Measurements from ENCODE around the gene CD200R1.

The CD200R1 gene, protein sequence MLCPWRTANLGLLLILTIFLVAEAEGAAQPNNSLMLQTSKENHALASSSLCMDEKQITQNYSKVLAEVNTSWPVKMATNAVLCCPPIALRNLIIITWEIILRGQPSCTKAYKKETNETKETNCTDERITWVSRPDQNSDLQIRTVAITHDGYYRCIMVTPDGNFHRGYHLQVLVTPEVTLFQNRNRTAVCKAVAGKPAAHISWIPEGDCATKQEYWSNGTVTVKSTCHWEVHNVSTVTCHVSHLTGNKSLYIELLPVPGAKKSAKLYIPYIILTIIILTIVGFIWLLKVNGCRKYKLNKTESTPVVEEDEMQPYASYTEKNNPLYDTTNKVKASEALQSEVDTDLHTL

DNA sequence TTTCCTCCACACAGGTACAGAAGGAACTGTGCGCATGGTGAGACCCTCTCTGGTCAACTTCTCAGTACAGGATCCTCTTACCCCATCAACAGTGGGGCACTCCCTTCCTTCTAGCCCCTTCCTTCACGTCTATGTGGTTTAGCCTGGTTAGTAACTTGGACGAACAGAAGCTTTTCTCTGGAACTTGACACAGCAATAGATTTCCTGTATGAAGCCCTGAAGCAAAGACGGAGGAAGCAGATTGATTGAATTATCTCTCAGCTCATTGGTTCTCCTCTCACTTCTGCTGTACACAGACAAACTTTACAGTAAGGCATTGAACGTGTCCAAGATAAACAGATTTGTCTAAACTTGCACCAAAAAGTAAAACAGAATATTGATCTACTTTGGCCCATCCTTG is at the start of gene CD200R1:
Gene CD200R1, minus strand, starts transcription at position 210 of the 400 bp plus-strand sequence. CDS start 246 bp downstream, outside the sequence.
- DNase-seq (ENCODE audit: low read depth), result no peak

DNA sequence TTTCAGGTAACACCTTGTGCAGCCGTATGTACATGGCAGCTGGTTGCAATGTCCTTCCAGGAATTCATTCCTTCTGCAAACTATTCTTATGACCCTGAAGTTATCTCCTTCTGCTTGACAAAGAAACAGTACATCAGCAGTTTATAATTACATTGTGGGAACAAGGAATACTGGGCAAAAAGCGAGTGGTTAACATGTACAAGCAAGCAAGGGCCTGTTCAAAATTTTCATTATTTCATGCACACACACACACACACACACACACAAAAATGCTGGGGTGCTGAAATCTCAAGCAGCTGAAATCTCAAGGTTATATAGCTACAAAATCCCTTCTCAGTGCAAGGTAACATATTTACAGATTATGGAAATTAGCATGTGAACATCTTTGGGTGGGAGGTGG is 46.6 kb upstream of the CD200R1 start:
- DNase-seq (ENCODE audit: low read depth), result no peak

DNA sequence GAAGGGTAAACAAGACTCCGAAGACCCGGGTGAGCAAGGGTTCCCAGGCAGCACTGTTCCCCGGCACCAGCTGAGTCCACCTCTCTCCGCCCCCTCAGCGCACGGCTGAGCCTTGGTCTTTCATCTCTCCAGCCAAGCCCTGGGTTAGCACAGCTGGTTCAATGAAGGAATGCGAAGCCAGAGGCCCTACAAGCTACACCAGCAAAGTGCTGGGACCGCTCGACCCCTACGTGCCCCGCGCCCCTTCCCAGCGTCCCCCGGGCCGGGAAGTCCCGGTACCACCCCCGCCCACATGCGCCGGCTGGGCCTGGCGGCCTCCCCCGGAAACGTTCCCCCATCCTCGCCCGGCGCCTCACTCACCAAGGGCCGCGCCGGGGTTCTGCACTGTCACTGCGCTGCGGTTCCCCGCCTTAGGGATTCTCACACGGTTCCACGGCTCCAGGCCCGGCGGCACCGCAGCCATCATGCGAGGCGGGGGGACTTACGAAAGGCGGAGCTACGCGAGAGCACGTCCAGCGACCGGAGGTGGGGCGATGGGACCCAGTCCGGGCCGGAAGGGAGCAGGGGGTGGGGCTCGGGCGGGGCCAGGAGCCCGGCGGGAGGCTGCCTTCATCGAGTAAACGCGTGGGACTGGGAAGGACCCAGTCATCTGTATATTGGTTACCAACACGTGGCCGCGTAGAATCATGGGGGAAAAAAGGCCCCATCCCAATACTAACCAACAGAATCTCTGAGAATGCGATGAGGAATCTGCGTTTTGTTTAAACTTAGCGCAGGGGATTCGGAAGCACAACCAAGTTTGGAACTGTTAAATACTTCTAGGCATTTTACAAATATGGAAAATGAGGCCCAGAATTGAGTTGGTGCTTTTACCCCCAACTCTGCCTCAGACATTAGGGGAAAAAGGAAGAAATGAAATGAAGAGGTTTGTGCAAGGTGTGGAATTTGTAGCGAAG is 44.6 kb upstream of the CD200R1 start:
- peak; percentile 69 for DNase-seq (ENCODE audit: low read depth)

DNA sequence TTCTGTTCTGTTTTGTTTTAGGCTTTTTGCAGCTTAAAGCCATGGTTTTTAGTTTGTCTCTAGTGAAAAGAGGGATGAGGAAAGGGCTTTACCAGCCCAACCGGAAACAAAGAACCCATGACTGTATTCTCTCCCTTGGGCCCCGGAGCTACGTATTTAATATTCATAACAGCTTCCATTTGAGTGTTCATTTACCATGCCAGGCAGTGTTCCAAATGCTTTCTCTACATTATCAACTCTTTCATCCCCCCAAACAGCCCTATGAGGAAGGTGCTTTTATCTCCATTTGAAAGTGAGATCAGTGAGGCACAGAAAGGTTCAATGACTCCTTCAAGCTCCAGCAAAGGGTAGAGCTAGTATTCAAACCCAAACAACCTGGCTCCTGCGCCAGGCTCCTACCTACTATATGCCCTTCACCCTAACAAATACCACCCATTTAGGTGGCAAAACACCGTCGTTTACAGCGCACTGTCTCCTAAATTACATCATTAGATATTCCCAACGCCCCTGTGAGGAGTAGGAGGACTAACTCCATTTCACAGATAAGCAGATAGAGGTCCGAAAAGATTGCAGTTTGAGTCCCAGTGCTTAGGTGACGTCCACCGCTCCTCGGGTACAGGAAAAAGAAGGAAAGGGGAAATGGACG is 43.8 kb upstream of the CD200R1 start:
- DNase-seq (ENCODE audit: low read depth), result no peak

DNA sequence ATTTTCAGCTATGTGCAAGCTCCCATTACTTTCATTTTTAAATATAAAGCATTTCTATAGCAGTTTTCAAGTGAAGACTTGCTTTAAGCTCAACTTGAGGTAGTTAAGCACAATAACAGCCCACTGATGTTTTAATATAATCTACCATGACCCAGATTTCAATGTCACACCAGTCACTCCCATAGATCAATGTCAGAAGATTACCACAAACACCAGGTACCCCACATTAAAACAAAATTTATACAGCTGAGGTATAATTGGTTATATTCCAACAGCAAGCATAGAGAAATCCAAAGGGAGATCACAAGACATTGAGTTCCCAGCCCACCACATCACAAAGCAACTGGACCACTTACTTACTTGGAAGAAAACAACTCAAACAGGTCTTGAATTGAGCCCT is 38.7 kb upstream of the CD200R1 start:
- no peak for DNase-seq (ENCODE audit: low read depth)

DNA sequence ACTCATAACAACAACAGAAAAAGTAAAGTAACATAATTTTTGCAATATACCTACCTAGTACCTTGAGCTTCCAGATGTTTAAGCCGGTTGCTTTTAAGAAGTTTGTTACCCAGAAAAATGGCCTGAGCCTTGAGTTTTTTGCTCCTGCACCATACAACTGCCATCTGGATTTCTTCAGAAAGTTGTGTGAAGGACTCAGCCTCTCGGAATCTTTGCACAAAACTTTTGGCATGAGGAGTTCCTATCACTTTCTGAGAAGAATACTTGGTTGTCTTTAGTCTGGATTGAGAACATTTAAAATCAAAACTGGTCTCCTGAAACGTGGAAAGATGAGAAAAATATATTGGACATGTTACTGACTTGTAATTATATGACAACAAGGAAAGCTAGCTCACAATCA is 33.2 kb upstream of the CD200R1 start:
- no peak for DNase-seq (ENCODE audit: low read depth)

DNA sequence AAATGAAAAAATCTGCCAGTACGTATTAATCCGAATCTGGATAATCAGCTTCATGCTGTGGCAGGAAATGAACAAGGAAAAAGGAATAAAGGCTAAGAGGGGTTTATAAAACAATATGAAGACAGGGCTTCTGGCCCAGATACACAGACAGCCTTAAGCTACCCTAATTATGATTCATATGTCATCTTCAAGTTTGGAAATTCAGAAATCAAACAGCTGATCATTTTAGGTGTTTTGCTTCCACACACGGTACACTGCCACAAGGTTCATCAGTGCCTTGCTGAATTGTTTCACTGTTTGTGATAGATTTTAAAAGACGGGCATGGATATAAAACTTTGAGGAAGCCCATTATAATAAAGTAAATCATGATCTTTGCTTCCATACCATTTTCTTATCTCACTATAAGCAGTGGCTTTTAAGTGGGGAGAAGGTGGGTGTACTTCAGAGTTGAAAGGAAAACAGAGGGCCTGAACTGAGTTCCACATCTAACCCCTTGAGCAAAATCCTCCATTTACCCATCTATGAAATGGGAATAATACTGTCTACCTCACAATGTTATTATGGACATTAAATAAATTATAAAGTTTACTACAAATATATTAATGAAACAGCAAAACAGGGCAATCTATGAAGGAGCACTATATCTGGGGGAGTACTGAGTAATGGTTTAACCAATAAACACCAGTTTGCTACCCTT is 31.6 kb upstream of the CD200R1 start:
- no peak for DNase-seq (ENCODE audit: low read depth)

DNA sequence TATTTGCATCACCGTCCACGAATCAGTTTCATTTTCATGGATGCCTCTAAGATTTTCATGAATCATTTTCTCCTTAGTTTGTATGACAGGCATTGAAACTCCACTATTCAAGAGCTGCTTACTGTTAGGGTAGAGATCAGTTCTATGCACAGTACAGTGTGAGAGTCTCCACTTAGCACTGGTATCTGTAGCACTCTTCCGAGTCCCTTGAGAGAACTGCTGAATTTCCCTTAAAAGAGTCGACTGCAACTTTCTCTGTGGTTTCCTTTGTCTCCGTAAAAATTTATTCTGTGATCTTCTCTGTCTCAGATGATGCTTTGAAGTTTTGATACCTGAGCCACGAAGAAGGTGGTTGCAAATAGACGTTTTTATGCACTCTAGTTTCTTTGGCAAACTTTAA is 30.7 kb upstream of the CD200R1 start:
- no peak for DNase-seq (ENCODE audit: low read depth)

DNA sequence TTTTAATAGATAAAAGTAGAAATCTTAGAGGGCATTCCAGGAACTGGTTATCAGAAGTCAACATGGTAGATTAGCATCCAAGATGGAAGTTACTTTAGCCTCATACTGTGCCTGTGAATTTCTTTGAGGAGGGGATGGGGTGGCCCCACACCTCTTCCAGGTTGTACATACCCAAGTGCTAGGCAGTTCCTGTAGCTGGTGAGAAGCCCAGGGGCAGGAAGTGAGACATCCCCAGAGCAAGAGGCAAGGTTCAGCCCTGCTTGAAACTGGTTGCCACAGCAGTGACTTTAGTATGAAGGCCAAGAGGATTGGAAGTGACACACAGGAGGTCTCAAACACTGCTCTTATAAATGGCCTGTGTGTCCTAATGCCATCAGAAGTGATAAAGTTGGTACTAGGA is 27.8 kb upstream of the CD200R1 start:
- DNase-seq (ENCODE audit: low read depth), result peak; percentile 13

DNA sequence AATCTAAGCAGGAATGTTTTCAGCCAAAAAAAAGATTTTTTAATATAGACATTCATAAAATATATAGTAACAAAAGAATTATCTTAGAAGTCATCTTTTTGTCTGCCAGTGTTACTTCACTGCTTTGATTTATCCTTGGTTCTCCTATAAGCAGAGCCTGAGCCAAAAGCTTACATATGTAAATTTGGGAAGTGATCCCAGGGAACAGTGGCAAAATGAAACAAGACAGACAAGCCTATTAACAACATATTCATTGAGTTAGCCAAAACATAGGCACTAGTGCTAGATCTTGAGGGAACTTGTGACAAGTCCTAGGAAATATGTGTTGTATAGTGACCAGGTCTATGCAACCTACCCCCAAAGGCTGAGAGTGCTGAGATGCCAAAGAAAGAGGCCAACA is 27.1 kb upstream of the CD200R1 start:
- DNase-seq (ENCODE audit: low read depth), result no peak

DNA sequence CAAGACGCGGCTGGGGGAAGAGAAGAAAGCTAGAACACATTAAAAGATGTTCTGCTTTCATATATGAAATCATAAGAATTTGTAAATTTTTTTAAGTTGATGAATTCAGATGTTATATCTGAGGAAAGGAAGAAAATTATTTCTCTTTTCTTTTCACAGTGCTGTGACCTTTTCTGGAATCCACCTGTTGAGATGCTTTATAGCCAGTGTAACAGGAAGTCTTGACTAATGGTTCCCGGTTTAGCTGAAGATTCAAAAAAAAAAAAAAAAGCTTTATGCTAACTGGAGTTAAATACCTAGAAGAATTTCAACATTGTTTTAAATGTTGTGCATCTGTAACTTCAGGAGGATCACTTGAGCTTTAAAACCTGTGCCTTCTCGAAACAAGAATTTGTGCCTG is 25.8 kb upstream of the CD200R1 start:
- DNase-seq (ENCODE audit: low read depth), result no peak

DNA sequence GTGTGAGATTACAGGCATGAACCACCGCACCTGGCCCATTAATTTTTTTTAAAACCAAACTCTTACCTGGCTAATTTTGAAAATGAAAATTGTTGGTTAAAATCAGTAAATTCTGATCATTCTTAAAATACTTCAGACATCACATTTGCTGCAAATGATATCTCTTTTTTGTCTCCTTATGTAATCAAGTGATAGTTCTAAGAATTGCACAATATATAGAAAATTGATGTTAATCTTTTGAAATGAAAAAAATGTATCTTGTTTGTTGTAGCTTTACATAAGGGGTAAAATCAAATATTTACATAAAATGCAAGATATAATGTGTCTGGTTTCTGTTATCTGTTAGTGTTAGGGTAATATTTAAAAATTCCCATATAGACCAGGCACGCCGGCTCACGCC is 20.9 kb upstream of the CD200R1 start:
- DNase-seq (ENCODE audit: low read depth), result no peak

DNA sequence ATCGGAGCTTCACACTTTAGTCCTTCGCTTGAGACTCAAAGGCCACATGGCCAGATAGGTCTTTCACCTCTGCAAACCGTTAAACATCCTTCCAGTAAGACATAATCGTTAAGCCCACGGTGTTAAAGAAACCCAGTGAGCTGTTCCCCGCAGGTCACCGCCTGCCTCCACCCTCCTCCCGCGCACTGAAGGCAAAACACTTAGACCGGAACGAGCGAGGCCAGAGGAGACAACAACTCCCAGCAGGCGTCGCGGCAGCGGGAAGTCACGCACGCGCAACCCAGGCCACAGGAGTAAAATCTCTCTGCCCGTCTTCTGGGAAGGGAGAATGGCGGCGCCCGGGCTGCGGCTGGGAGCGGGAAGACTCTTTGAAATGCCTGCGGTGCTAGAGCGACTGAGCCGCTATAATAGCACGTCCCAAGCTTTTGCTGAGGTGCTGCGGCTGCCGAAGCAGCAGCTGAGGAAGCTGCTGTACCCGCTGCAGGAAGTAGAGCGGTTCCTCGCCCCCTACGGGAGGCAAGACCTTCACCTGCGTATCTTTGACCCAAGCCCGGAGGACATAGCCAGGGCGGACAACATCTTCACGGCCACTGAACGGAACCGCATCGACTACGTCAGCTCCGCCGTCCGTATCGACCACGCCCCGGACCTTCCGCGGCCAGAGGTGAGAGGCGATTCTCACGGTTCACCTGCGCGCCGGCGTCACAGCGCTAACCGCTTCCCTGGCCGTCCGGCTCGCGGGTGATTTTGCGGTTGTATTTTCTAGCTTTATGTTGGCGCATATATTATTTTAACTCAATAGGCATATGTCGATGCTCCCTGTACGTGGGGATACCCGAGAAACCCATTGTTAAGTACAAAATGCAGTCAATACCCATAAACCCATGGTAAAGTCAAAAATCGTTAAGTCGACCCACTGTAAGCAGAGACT is 16.0 kb upstream of the CD200R1 start, which contains the start of gene GTPBP8:
Gene GTPBP8, plus strand, starts transcription at position 313 of the 931 bp plus-strand sequence. Its CDS starts 16 bp downstream, at position 329.
- DNase-seq (ENCODE audit: low read depth), result peak; percentile 76

DNA sequence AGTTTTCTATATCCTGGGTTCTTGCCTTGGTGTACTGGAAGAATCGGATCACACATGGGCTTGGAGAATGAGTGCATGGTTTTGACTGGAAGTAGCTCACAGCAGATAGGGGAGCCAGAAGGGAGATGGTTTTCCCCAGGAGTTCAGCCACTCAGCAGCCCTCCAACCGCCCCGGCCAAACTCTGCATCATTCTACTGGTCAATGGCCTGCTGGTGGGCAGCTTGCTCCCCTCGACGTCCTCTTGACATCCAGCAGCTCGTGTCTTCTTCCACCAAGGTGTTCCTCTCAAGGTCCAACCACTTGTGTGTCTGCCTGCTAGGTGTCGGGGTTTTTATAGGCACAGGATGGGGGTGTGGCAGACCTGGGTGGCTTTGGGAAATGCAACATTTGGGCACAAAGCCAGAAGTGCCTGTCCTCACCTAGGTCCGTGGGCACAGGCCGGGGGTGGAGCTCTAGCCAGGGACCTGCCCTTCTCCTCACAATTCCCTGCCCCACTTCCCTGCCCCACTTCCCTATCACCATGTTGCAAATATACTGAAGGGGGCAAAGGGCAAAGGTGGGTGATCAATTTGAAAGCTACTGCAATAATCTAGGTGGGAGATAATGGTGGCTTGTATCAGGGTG is 12.9 kb upstream of the CD200R1 start:
- DNase-seq (ENCODE audit: low read depth), result no peak

DNA sequence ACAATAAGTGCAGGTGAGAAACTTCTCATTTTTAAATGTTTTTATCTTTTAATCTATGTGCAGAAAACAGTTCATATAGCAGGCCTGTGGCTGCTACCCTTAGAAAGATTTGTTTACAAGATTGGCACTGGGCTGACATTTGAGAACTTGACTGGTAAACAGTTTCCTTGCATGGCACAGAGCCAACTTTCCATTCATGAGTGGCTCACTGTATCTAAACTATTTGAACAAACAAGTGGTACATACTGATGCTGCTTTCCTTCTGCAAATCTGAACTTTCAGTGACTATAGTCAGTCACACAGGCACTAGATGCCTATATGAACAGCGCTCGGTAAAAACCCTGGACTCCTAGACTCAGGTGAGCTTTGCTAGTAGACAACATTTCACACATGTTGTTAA is 9.6 kb upstream of the CD200R1 start:
- peak; percentile 34 for DNase-seq (ENCODE audit: low read depth)

DNA sequence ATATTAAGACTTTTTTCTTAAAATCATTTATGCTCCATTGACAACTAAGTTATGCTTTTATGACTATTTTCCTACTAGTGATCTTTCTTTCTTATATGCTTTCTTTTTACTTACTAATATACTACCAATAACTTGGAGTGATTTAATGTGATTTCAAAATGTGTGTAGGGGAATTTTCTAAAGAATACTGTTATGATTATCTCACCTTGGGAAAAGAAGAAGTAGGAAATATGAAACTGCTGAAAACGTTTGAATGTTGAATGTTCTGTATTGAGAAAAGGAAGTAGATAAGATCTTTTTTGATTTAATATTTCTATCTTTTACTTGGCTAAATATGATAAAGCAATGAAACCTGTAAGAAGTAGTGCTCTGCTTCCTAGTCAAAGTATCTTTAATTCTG is 7.8 kb upstream of the CD200R1 start:
- no peak for DNase-seq (ENCODE audit: low read depth)

DNA sequence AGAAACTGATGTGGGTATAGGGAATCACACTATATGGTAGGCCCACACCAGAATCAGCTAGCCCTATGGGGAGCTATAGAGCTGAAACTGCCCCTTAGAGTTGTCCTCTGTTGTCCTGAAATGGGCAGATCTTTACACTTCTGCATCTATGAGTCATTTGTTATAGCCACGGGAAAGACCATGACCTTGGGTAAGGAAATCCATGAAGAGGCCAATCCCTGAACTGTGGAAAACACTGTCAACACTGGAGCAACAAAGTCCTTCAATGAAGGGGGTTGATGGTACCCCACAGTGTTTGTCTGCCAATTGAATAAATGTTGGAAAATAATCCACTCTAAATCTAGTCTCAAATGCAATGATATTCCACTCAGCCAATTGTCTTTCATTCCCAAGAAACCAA is 5.2 kb upstream of the CD200R1 start:
- no peak for DNase-seq (ENCODE audit: low read depth)

DNA sequence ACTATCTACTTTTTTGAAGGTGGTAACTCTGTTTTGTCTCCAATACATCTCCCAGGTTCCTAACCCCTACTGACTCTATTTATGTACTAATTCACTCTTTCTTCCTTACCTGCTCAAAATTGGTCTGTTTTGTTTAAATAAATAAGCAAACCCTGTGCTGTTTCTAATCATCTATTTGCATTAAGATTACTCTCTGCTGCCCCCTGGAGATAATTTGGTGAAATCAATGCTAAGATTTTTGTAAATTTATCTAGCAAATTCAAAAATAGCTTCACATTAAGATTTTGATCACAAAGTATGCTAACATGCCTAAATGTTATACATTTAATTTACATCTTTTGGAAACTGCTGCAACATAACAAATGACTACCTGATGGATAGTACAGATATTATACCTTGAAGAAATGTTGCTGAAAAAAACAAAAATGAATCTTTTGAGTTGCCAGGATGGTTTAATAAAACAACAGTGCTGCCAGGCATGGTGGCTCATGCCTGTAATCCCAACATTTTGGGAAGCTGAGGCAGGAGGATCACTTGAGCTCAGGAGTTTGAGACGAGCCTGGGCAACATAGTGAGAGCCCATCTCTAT is 4.4 kb upstream of the CD200R1 start:
- no peak for DNase-seq (ENCODE audit: low read depth)

DNA sequence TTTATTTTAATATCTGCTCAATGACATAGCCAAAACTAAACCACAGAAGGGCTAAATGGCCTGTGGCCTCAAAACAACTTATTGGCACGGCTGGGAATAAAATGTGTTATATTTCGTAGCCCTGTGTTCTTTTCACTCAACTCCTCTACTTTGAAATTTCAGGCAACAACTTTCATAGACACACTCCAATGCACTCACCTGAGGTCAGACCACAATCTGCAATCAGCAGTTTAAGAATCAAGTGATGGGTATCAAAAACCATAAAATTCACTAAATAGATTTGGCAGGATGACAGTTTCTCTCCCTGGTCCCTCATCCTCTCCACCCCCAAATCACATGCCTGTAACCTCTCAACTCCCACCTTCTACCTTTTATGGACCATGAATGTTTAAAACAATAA is 2.0 kb upstream of the CD200R1 start:
- DNase-seq (ENCODE audit: low read depth), result no peak

DNA sequence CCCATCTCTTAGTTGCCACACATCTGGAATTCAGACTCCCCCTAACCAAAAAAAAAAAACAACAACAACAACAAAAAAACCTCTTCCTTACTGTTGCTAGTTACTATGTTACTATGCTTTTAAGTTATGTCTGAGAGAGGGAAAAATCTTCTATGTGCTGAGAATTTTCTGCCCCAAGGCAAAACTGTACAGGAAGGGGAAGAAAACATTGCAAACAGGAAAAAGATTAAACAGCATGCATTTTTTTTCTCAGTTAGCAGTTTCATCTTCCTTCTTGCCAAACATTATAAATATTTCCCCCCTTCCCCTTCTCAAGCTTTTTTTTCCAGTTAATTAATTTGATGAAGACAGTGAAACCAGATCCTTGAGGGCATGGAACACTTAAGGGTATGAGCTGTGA is 1.1 kb upstream of the CD200R1 start:
- no peak for DNase-seq (ENCODE audit: low read depth)
